Uterus (tissue), 4 donors: ENCODE results near the gene PPM1F. TPM values are rescaled to one million over a fixed set of nuclear protein-coding genes. Genes with fewer than 3 reads are reported as not detected.

Experiments
- DNase-seq, 2 donors: peaks; one replicate each; pipeline ENCODE4 v3.0.0-alpha.2; 2019 to 2020
- H3K27ac ChIP-seq, 2 donors: fragments of 200-600 bp; sonication (generic); 1 replicate in 1 of 2; 2 replicates in 1 of 2; pipeline ENCODE4 v1.5.1; 2016 to 2018
- H3K27me3 ChIP-seq, 2 donors: fragments of 200-600 bp; sonication (generic); one replicate each; pipeline ENCODE4 v1.5.1; 2018 to 2019; ENCODE audit warnings: control low read depth in 1 of 2
- H3K36me3 ChIP-seq, 2 donors: fragments of 200-600 bp; sonication (generic); one replicate each; pipeline ENCODE4 v1.5.1; 2019; ENCODE audit warnings: control low read depth in 1 of 2
- H3K4me1 ChIP-seq, 2 donors: fragments of 200-600 bp; sonication (generic); one replicate each; pipeline ENCODE4 v1.5.1; 2018 to 2019; ENCODE audit warnings: control low read depth in 1 of 2
- H3K4me3 ChIP-seq, 2 donors: fragments of 200-600 bp; sonication (generic); 1 replicate in 1 of 2; 2 replicates in 1 of 2; pipeline ENCODE4 v1.5.1; 2018 to 2019; ENCODE audit warnings: mild to moderate bottlenecking in 1 of 2
- H3K9me3 ChIP-seq, 2 donors: fragments of 200-600 bp; sonication (generic); one replicate each; pipeline ENCODE4 v1.5.1; 2019; ENCODE audit warnings: control low read depth in 1 of 2
- POLR2A ChIP-seq, 2 donors: fragments of 450-650 bp; IDR thresholded peaks; one replicate each; pipeline ENCODE4 v1.6.1; 2016; ENCODE audit warnings: antibody characterized with exemption in 2 of 2, mild to moderate bottlenecking in 1 of 2, moderate library complexity in 1 of 2
- intact Hi-C: fragments of 100-400 bp; cut with DNase I; formaldehyde crosslinking; loops from one replicate; pipeline ENCODE4 v1.15.1; 2023; ENCODE audit warnings: low total_unique reads
- total RNA-seq, 4 donors: library from RNA; depleted of rRNA in 3 of 4; stranded (reverse); fragments of >200 nt in 3 of 4; gene quantifications; one replicate each; pipeline versions ENCODE4 v1.1.0 to v1.2.4, GENCODE V29; 2014 to 2023
- TF ChIP-seq, protein P1 (sequence below), 4 experiments: fragments of 200-600 bp in 2 of 4; fragments of 450-650 bp in 2 of 4; sonication (generic) in 2 of 4; IDR thresholded peaks; one replicate each; pipeline ENCODE4 v1.5.1; 2016 to 2019; ENCODE audit warnings: antibody characterized with exemption in 4 of 4, mild to moderate bottlenecking in 2 of 4, moderate library complexity in 1 of 4
- donor health status: DM: yes; HTN: yes; CAD: no.

Gene PPM1F
- total RNA-seq, 4 donors from 2014 or later = 16.2 to 67.3 (median 48.8) TPM

GRCh38 chr22:21937041-21937820, 15.4 kb downstream of the PPM1F start:
- TF ChIP-seq, protein P1, sequence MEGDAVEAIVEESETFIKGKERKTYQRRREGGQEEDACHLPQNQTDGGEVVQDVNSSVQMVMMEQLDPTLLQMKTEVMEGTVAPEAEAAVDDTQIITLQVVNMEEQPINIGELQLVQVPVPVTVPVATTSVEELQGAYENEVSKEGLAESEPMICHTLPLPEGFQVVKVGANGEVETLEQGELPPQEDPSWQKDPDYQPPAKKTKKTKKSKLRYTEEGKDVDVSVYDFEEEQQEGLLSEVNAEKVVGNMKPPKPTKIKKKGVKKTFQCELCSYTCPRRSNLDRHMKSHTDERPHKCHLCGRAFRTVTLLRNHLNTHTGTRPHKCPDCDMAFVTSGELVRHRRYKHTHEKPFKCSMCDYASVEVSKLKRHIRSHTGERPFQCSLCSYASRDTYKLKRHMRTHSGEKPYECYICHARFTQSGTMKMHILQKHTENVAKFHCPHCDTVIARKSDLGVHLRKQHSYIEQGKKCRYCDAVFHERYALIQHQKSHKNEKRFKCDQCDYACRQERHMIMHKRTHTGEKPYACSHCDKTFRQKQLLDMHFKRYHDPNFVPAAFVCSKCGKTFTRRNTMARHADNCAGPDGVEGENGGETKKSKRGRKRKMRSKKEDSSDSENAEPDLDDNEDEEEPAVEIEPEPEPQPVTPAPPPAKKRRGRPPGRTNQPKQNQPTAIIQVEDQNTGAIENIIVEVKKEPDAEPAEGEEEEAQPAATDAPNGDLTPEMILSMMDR (IDR thresholded peaks at IDR 0.05) = no peak
- no peak for TF ChIP-seq POLR2A (IDR thresholded peaks at IDR 0.05)
- Histone ChIP-seq H3K9me3 (no peaks in the 10 kb centered on the region), H3K36me3 (no peaks in the 10 kb centered on the region), H3K4me1 (peaks cover 13 to 15% of the 10 kb centered on the region in 2 donors), H3K4me3 (peak overlapping the region; percentile 48 to 63), H3K27me3 (no peaks in the 10 kb centered on the region), H3K27ac (peak overlapping the region; percentile 93 to 97)
- no peak for DNase-seq
- intact Hi-C loops = no loop called here

GRCh38 chr22:21936151-21936775, 16.4 kb downstream of the PPM1F start:
- Histone ChIP-seq H3K27ac (peak overlapping the region; percentile 93 to 97), H3K4me3 (no peak overlapping the region), H3K4me1 (peaks cover 13 to 15% of the 10 kb centered on the region in 2 donors), H3K27me3 (no peaks in the 10 kb centered on the region), H3K36me3 (no peaks in the 10 kb centered on the region), H3K9me3 (no peaks in the 10 kb centered on the region)
- DNase-seq = no peak
- intact Hi-C loops = no loop called here
- TF ChIP-seq, protein P1 (IDR thresholded peaks at IDR 0.05) = no peak
- TF ChIP-seq POLR2A (IDR thresholded peaks at IDR 0.05) = no peak

DNA sequence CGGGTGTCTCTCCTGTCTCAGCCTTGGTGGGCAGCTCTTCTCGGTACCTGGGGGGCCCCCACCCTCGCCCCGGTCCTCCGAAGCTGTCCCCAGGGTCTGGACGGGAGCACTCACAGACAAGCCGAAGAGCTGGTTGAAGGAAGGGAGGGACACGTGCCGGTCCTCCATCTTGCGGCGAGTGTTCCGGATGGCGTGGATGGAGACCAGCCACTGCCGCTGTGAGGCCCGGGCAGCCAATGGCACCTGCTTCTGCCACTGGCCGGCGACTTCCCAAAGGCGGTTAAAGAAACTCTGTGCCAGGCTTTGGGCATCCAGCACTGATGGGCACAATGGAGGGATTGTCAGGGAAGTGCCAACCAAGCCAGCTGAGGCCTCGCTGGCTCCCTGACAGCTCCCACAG, 18.7 kb downstream of the PPM1F start:
- Histone ChIP-seq H3K36me3 (no peaks in the 10 kb centered on the region), H3K4me3 (no peak overlapping the region), H3K27ac (no peak overlapping the region), H3K9me3 (no peaks in the 10 kb centered on the region), H3K4me1 (peaks cover 10 to 13% of the 10 kb centered on the region in 2 donors), H3K27me3 (no peaks in the 10 kb centered on the region)
- intact Hi-C loops = no loop called here
- no peak for DNase-seq
- TF ChIP-seq, protein P1 (IDR thresholded peaks at IDR 0.05) = no peak
- no peak for TF ChIP-seq POLR2A (IDR thresholded peaks at IDR 0.05)

DNA sequence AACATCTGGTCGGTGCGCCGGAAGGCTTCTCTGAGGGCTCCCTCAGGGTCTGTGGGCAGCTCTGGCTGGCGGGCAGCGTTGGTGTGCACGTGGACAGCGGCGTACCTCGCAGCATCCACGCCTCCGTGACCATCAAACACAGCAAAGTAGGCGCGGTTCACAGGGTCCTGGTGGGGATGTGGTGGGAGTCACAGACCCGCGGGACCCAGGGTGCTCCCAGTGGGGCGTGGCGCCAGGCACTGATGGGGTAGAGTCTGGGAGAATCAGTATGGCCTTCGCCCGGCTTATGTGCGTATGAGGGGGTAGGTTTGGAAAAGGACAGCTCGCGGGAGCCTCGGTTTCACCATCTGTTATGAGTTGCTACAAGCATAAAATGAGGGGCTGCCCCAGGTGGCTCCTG, 19.2 kb downstream of the PPM1F start:
- intact Hi-C loops = no loop called here
- DNase-seq = no peak
- H3K27me3 ChIP-seq = no peaks in the 10 kb centered on the region
- H3K27ac ChIP-seq = no peak overlapping the region
- H3K9me3 ChIP-seq = no peaks in the 10 kb centered on the region
- H3K36me3 ChIP-seq = no peaks in the 10 kb centered on the region
- TF ChIP-seq, protein P1 (IDR thresholded peaks at IDR 0.05) = no peak
- TF ChIP-seq POLR2A (IDR thresholded peaks at IDR 0.05) = no peak
- peaks cover 7 to 13% of the 10 kb centered on the region in 2 donors for H3K4me1 ChIP-seq
- no peak overlapping the region for H3K4me3 ChIP-seq

- intact Hi-C loops = no loop called here
- no peak for TF ChIP-seq POLR2A (IDR thresholded peaks at IDR 0.05)
- Histone ChIP-seq H3K9me3 (no peaks in the 10 kb centered on the region), H3K27ac (no peak overlapping the region), H3K4me3 (no peak overlapping the region), H3K27me3 (no peaks in the 10 kb centered on the region), H3K36me3 (no peaks in the 10 kb centered on the region), H3K4me1 (peaks cover 7 to 11% of the 10 kb centered on the region in 2 donors)
- DNase-seq = no peak
Measured at GRCh38 chr22:21932347-21932746, 20.3 kb downstream of the PPM1F start.
